Osteoblast (primary cell): ENCODE measurements around the gene NUMA1. TPM values are rescaled to one million over a fixed set of nuclear protein-coding genes. Genes with fewer than 3 reads are reported as not detected.

Source experiments
- DNase-seq: peaks from one replicate; pipeline ENCODE4 v3.0.0; 2011; ENCODE audit warnings: low spot score, mixed read lengths; ENCODE audit not compliant: insufficient read length; ENCODE audit errors: missing footprints
- H2AFZ ChIP-seq: 2 replicates; pipeline ENCODE4 v1.6.0; 2011; ENCODE audit warnings: mild to moderate bottlenecking, low read length
- H3K27ac ChIP-seq: 2 replicates; pipeline ENCODE4 v1.5.1; 2011; ENCODE audit warnings: mild to moderate bottlenecking, low read depth, low read length, moderate library complexity
- H3K27me3 ChIP-seq: 2 replicates; pipeline ENCODE4 v1.6.0; 2012; ENCODE audit warnings: mild to moderate bottlenecking, control low read depth, inconsistent platforms, low read length, moderate library complexity; ENCODE audit not compliant: insufficient read depth
- H3K36me3 ChIP-seq: 2 replicates; pipeline ENCODE4 v1.5.1; 2011; ENCODE audit warnings: mild to moderate bottlenecking, low read length, control low read depth, moderate library complexity; ENCODE audit not compliant: insufficient read depth
- H3K4me1 ChIP-seq: 2 replicates; pipeline ENCODE4 v1.5.1; 2011; ENCODE audit warnings: mild to moderate bottlenecking, low read length, control low read depth, moderate library complexity; ENCODE audit not compliant: insufficient read depth
- H3K4me2 ChIP-seq: 2 replicates; pipeline ENCODE4 v1.6.0; 2011; ENCODE audit warnings: mild to moderate bottlenecking, low read length; ENCODE audit not compliant: insufficient read depth
- H3K4me3 ChIP-seq: fragments of 200-600 bp; sonication (generic); 3 replicates; pipeline ENCODE4 v1.5.1; 2012; ENCODE audit warnings: mild to moderate bottlenecking, low read length, inconsistent platforms; ENCODE audit not compliant: insufficient read depth
- H3K79me2 ChIP-seq: 2 replicates; pipeline ENCODE4 v1.6.0; 2012; ENCODE audit warnings: mild to moderate bottlenecking, low read length, control low read depth, inconsistent platforms; ENCODE audit not compliant: insufficient read depth
- H3K9me3 ChIP-seq: 2 replicates; pipeline ENCODE4 v1.5.1; 2011; ENCODE audit warnings: low read depth, low read length, control low read depth
- H4K20me1 ChIP-seq: 2 replicates; pipeline ENCODE4 v1.6.0; 2012; ENCODE audit warnings: mild to moderate bottlenecking, low read length, control low read depth; ENCODE audit not compliant: insufficient read depth
- CTCF ChIP-seq: IDR thresholded peaks from 2 replicates; pipeline ENCODE4 v1.5.1; 2011; ENCODE audit warnings: mild to moderate bottlenecking, low read depth, low read length, moderate library complexity; ENCODE audit errors: extremely low read depth
- total RNA-seq: library from RNA; depleted of rRNA; stranded (reverse); fragments of >200 nt; gene quantifications from 2 replicates; pipeline ENCODE4 v1.2.3, GENCODE V29; 2012

Gene NUMA1
- total RNA-seq, 1 donor: 176 TPM

DNA sequence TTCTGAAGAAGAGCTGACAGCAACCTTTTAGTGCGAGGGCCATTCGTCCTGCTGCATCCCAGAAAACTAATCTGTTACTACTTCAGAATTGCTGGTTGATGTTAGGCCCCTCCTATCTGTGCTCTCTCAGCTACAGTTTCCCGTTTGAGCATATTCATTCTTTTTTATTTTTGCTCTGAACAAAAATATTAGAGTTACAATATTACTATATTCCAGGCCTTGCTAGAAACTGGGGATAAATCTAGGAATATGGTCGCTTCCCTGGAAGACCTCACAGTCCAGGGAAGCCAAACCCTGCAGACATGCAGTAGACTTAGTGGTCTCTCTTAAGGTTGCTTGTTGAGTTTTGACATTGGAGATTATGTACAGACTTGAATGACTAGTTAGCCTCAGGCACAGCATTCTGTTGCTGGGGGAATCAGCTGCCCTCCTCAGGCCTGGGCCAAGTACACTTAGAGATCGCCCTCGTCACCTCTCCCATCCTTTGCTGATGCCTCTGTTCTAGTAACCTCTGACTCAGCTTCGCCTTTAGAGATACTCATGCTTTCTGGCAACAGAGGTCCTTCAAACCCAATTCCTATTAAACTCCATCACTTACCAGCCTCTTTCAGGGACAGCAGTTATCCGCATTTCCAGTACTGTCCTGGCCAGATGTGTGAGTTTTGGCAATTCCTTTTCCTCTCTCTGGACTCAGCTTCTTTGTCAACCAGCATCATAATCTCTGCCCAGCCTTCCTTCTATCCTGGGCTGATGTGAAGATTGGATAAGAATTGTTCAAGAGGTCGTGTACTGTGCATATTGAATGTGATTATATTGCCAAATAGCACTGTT, 32.9 kb upstream of the NUMA1 start:
- peak; percentile 84 for DNase-seq
- Histone ChIP-seq H3K27ac (peak overlapping the region; percentile 100), H3K79me2 (peaks cover 8% of the 10 kb centered on the region), H4K20me1 (no peaks in the 10 kb centered on the region), H3K4me3 (peak overlapping the region; percentile 91), H3K4me1 (peaks cover 33% of the 10 kb centered on the region), H3K9me3 (no peaks in the 10 kb centered on the region), H3K27me3 (no peaks in the 10 kb centered on the region), H3K4me2 (peak overlapping the region; percentile 96), H2AFZ (peak overlapping the region; percentile 97), H3K36me3 (no peaks in the 10 kb centered on the region)
- no peak for TF ChIP-seq CTCF

DNA sequence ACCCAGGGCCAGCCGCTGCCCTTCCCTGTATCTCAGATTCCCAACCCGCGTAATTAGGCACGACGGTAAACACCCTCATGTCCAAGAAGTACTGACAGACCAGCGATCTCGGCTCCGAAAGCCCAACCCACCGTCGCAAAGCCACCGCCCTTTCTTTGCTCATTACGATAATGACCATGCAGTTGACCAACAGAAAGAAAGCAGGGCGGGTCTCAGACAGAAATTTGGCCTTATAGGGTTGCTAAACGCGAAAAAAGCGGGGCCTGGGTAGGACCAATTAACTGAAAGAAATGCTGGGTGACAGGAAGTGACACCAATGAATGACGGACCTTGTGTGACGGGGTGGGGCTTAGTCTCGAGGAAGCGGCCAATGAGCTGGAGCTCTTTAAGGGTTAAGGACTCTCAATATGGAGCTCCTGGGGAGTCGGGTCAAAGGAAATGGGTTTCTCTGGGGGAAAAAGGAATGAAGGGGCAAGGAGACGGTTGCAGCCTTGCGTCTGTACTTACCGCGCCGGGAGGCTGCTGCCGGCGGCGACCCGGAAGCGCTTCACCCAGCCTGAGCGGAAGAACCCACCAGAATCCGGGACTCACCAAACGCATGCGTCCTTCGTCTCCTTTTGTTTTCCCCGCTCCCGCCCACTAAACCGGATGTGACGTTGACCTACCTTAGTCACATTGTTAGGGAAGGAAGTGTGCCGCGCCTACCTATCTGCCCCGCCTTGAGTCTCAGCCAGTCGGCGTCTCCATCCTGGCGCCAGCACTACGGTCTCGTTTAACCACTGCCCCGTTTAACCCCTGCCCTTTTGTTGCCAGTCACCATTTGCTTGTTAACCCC, 32.0 kb upstream of the NUMA1 start, which contains the start of gene ANAPC15:
ANAPC15 (minus strand) TSS at position 553 of the 835 bp plus-strand sequence. CDS start 1,419 bp downstream, outside the sequence.
- H3K27ac ChIP-seq: peak within 1 kb of the TSS; percentile 100
- H4K20me1 ChIP-seq: no peaks in the 10 kb centered on the region
- H3K4me3 ChIP-seq: peak within 1 kb of the TSS; percentile 91
- H2AFZ ChIP-seq: peak within 1 kb of the TSS; percentile 97
- peaks cover 33% of the 10 kb centered on the region for H3K4me1 ChIP-seq
- DNase-seq: peak; percentile 94
- no peaks in the 10 kb centered on the region for H3K36me3 ChIP-seq
- TF ChIP-seq CTCF: no peak
- peak within 1 kb of the TSS; percentile 96 for H3K4me2 ChIP-seq
- H3K79me2 ChIP-seq: peaks cover 8% of the 10 kb centered on the region
- H3K9me3 ChIP-seq: no peaks in the 10 kb centered on the region
- no peaks in the 10 kb centered on the region for H3K27me3 ChIP-seq

- Histone ChIP-seq H3K36me3 (no peaks in the 10 kb centered on the region), H3K27me3 (no peaks in the 10 kb centered on the region), H3K4me2 (peak overlapping the region; percentile 96), H3K9me3 (no peaks in the 10 kb centered on the region), H3K79me2 (peaks cover 6% of the 10 kb centered on the region), H2AFZ (peak overlapping the region; percentile 87), H3K4me3 (peak overlapping the region; percentile 91), H3K27ac (peak overlapping the region; percentile 100), H4K20me1 (no peaks in the 10 kb centered on the region), H3K4me1 (peaks cover 33% of the 10 kb centered on the region)
- DNase-seq: no peak
- TF ChIP-seq CTCF: no peak
Observed at GRCh38 chr11:72111300-72112142, 31.2 kb upstream of the NUMA1 start.
